T-helper 2 cell treated with Interferon-gamma antibody and Interleukin-4, amounts not matched to agents 5 μg/mL and 100 μg/mL, for 36 hours (primary cell): ENCODE measurements around the gene ZCCHC7.
"Not testable (repeated sequence)": the region's sequence is repeated elsewhere in the genome, so short reads cannot be mapped to it uniquely, and the experiment has no call there.

Experiments used
- DNase-seq: peaks from one replicate; pipeline ENCODE4 v3.0.0; 2021; ENCODE audit warnings: low spot score
- H3K27ac Mint-ChIP-seq: one replicate; pipeline ENCODE4 v1.8.0; 2021; ENCODE audit warnings: mild to moderate bottlenecking, mixed read lengths
- H3K27me3 Mint-ChIP-seq: one replicate; pipeline ENCODE4 v1.8.0; 2021; ENCODE audit warnings: low read depth, mixed read lengths
- H3K36me3 Mint-ChIP-seq: one replicate; pipeline ENCODE4 v1.8.0; 2021; ENCODE audit warnings: low read depth, mixed read lengths
- H3K4me1 Mint-ChIP-seq: one replicate; pipeline ENCODE4 v1.8.0; 2021; ENCODE audit warnings: low read depth, mixed read lengths
- H3K4me3 Mint-ChIP-seq: one replicate; pipeline ENCODE4 v1.8.0; 2022; ENCODE audit warnings: mild to moderate bottlenecking, moderate library complexity, mixed read lengths
- H3K9me3 Mint-ChIP-seq: one replicate; pipeline ENCODE4 v1.8.0; 2021; ENCODE audit warnings: mixed read lengths

Gene ZCCHC7

GRCh38 chr9:37119907-37120842 lies at the start of gene ZCCHC7:
ZCCHC7 (plus strand) TSS chr9:37120574.
- Mint-ChIP-seq H3K4me1 (peaks cover 20% of the 10 kb centered on the region), H3K36me3 (peaks cover 7% of the 10 kb centered on the region), H3K9me3 (peaks cover 5% of the 10 kb centered on the region), H3K27me3 (no peaks in the 10 kb centered on the region), H3K4me3 (peak within 1 kb of the TSS; percentile 96), H3K27ac (peak within 1 kb of the TSS; percentile 96)
- peak; percentile 95 for DNase-seq

- not testable (repeated sequence) for DNase-seq, H3K27ac Mint-ChIP-seq
Observed at GRCh38 chr9:37074790-37075189, 45.6 kb upstream of the ZCCHC7 start.

GRCh38 chr9:37079370-37080164 lies 40.8 kb upstream of the ZCCHC7 start:
- DNase-seq, result peak; percentile 93
- peak overlapping the region; percentile 94 for H3K27ac Mint-ChIP-seq
- peaks cover 7% of the 10 kb centered on the region for H3K27me3 Mint-ChIP-seq
- H3K4me1 Mint-ChIP-seq, result peaks cover 28% of the 10 kb centered on the region
- peaks cover 8% of the 10 kb centered on the region for H3K36me3 Mint-ChIP-seq
- peaks cover 5% of the 10 kb centered on the region for H3K9me3 Mint-ChIP-seq
- peak overlapping the region; percentile 98 for H3K4me3 Mint-ChIP-seq

More at GRCh38 chr9:37074790-37075189, 45.6 kb upstream of the ZCCHC7 start:
- H3K27me3 Mint-ChIP-seq, result peaks cover 11% of the 10 kb centered on the region
- not testable (repeated sequence) for H3K9me3 Mint-ChIP-seq, H3K4me1 Mint-ChIP-seq, H3K36me3 Mint-ChIP-seq, H3K4me3 Mint-ChIP-seq

GRCh38 chr9:37080165-37080628 lies 40.2 kb upstream of the ZCCHC7 start:
- Mint-ChIP-seq H3K4me1 (peaks cover 32% of the 10 kb centered on the region), H3K27ac (peak overlapping the region; percentile 94), H3K4me3 (peak overlapping the region; percentile 98), H3K36me3 (peaks cover 10% of the 10 kb centered on the region)
- not testable (repeated sequence) for H3K9me3 Mint-ChIP-seq, H3K27me3 Mint-ChIP-seq, DNase-seq

- not testable (repeated sequence) for H3K27ac Mint-ChIP-seq
Observed at GRCh38 chr9:37081507-37081906, 38.9 kb upstream of the ZCCHC7 start.

GRCh38 chr9:37082214-37082765 lies 38.1 kb upstream of the ZCCHC7 start:
- Mint-ChIP-seq H3K4me1 (peaks cover 34% of the 10 kb centered on the region), H3K9me3 (peaks cover 5% of the 10 kb centered on the region), H3K4me3 (peak overlapping the region; percentile 14), H3K36me3 (peaks cover 24% of the 10 kb centered on the region), H3K27me3 (peaks cover 3% of the 10 kb centered on the region), H3K27ac (no peak overlapping the region)
- no peak for DNase-seq

More at GRCh38 chr9:37081507-37081906, 38.9 kb upstream of the ZCCHC7 start:
- not testable (repeated sequence) for DNase-seq, H3K9me3 Mint-ChIP-seq, H3K27me3 Mint-ChIP-seq
- Mint-ChIP-seq H3K4me1 (peaks cover 34% of the 10 kb centered on the region), H3K4me3 (peak overlapping the region; percentile 98), H3K36me3 (peaks cover 16% of the 10 kb centered on the region)

GRCh38 chr9:37083654-37084053 lies 36.7 kb upstream of the ZCCHC7 start:
- no peak overlapping the region for H3K4me3 Mint-ChIP-seq
- H3K4me1 Mint-ChIP-seq, result peaks cover 32% of the 10 kb centered on the region
- no peak overlapping the region for H3K27ac Mint-ChIP-seq
- DNase-seq, result no peak
- peaks cover 5% of the 10 kb centered on the region for H3K9me3 Mint-ChIP-seq
- no peaks in the 10 kb centered on the region for H3K27me3 Mint-ChIP-seq
- H3K36me3 Mint-ChIP-seq, result peaks cover 35% of the 10 kb centered on the region

- H3K36me3 Mint-ChIP-seq, result peaks cover 43% of the 10 kb centered on the region
- no peaks in the 10 kb centered on the region for H3K27me3 Mint-ChIP-seq
- H3K4me3 Mint-ChIP-seq, result no peak overlapping the region
- H3K4me1 Mint-ChIP-seq, result peaks cover 33% of the 10 kb centered on the region
- H3K27ac Mint-ChIP-seq, result no peak overlapping the region
- DNase-seq, result no peak
- H3K9me3 Mint-ChIP-seq, result no peaks in the 10 kb centered on the region
Observed at GRCh38 chr9:37085233-37085632, 35.1 kb upstream of the ZCCHC7 start.

GRCh38 chr9:37092714-37093295 lies 27.6 kb upstream of the ZCCHC7 start:
- H3K9me3 Mint-ChIP-seq, H3K4me1 Mint-ChIP-seq, DNase-seq, H3K4me3 Mint-ChIP-seq, H3K27me3 Mint-ChIP-seq, H3K27ac Mint-ChIP-seq: not testable (repeated sequence)
- H3K36me3 Mint-ChIP-seq, result peaks cover 14% of the 10 kb centered on the region

GRCh38 chr9:37094751-37095150 lies 25.6 kb upstream of the ZCCHC7 start:
- no peak overlapping the region for H3K4me3 Mint-ChIP-seq
- H3K36me3 Mint-ChIP-seq, result peaks cover 3% of the 10 kb centered on the region
- H3K4me1 Mint-ChIP-seq, result peaks cover 4% of the 10 kb centered on the region
- no peak for DNase-seq
- H3K9me3 Mint-ChIP-seq, result no peaks in the 10 kb centered on the region
- peaks cover 2% of the 10 kb centered on the region for H3K27me3 Mint-ChIP-seq
- H3K27ac Mint-ChIP-seq, result no peak overlapping the region

GRCh38 chr9:37096628-37097027 lies 23.7 kb upstream of the ZCCHC7 start:
- Mint-ChIP-seq H3K27ac (no peak overlapping the region), H3K4me1 (no peaks in the 10 kb centered on the region), H3K9me3 (no peaks in the 10 kb centered on the region), H3K27me3 (peaks cover 2% of the 10 kb centered on the region), H3K36me3 (no peaks in the 10 kb centered on the region), H3K4me3 (no peak overlapping the region)
- DNase-seq, result no peak

GRCh38 chr9:37097294-37097693 lies 23.1 kb upstream of the ZCCHC7 start:
- peaks cover 2% of the 10 kb centered on the region for H3K27me3 Mint-ChIP-seq
- H3K4me3 Mint-ChIP-seq, result no peak overlapping the region
- DNase-seq, result no peak
- no peaks in the 10 kb centered on the region for H3K36me3 Mint-ChIP-seq
- no peaks in the 10 kb centered on the region for H3K4me1 Mint-ChIP-seq
- H3K27ac Mint-ChIP-seq, result no peak overlapping the region
- H3K9me3 Mint-ChIP-seq, result no peaks in the 10 kb centered on the region

- Mint-ChIP-seq H3K27me3 (peaks cover 2% of the 10 kb centered on the region), H3K27ac (no peak overlapping the region), H3K36me3 (no peaks in the 10 kb centered on the region), H3K4me3 (no peak overlapping the region), H3K9me3 (no peaks in the 10 kb centered on the region), H3K4me1 (peaks cover 4% of the 10 kb centered on the region)
- DNase-seq, result no peak
Observed at GRCh38 chr9:37100327-37100726, 20.0 kb upstream of the ZCCHC7 start.
